DOHH2 (cell line): ENCODE data around the gene PLA2G7.

Source experiments
- CTCF ChIP-seq: fragments of 200-600 bp; sonication (generic); IDR thresholded peaks from one replicate; pipeline ENCODE4 v1.5.1; 2014; ENCODE audit warnings: antibody characterized with exemption, mild to moderate bottlenecking, low read depth, low read length; ENCODE audit not compliant: poor library complexity, severe bottlenecking
- EZH2phosphoT487 ChIP-seq: fragments of 200-600 bp; sonication (generic); IDR thresholded peaks from 2 replicates; pipeline ENCODE4 v1.6.1; 2017; ENCODE audit warnings: borderline replicate concordance, mild to moderate bottlenecking, antibody characterized with exemption, low read length, moderate library complexity, mixed read lengths

- no peak for TF ChIP-seq CTCF
- TF ChIP-seq EZH2phosphoT487: no peak
These were observed 44.9 kb downstream of the PLA2G7 start for GRCh38 chr6:46690141-46690755.
